UCSD-AML1 (cell line): ENCODE measurements around the gene FAM3C.
"Not testable (repeated sequence)": the region's sequence is repeated elsewhere in the genome, so short reads cannot be mapped to it uniquely, and the experiment has no call there.

Experiments
- DNase-seq: peaks from one replicate; lab custom pipeline; 2025; ENCODE audit not compliant: unreplicated experiment; lab: John Stamatoyannopoulos, UW

The FAM3C gene

GRCh38 chr7:121395961-121396757, at the start of gene FAM3C:
Gene FAM3C, minus strand, starts transcription at chr7:121396308. Its CDS starts 13,339 bp downstream, at chr7:121382969.
- DNase-seq = peak; percentile 88

GRCh38 chr7:121442845-121443244, 46.7 kb upstream of the FAM3C start:
- no peak for DNase-seq

GRCh38 chr7:121440857-121441503, 44.9 kb upstream of the FAM3C start:
- no peak for DNase-seq

- peak; percentile 10 for DNase-seq
These were observed 42.2 kb upstream of the FAM3C start for GRCh38 chr7:121438043-121438955.

- DNase-seq = no peak
These were observed 41.4 kb upstream of the FAM3C start for GRCh38 chr7:121437470-121437869.

GRCh38 chr7:121436688-121437087, 40.6 kb upstream of the FAM3C start:
- no peak for DNase-seq

- DNase-seq = no peak
These were observed 40.0 kb upstream of the FAM3C start for GRCh38 chr7:121436136-121436535.

GRCh38 chr7:121433775-121434174, 37.7 kb upstream of the FAM3C start:
- no peak for DNase-seq

GRCh38 chr7:121432486-121432885, 36.4 kb upstream of the FAM3C start:
- not testable (repeated sequence) for DNase-seq

GRCh38 chr7:121431996-121432395, 35.9 kb upstream of the FAM3C start:
- DNase-seq = no peak

- no peak for DNase-seq
These were observed 35.4 kb upstream of the FAM3C start for GRCh38 chr7:121431389-121431995.

GRCh38 chr7:121430558-121430957, 34.5 kb upstream of the FAM3C start:
- no peak for DNase-seq

GRCh38 chr7:121429798-121430197, 33.7 kb upstream of the FAM3C start:
- no peak for DNase-seq

GRCh38 chr7:121428855-121429489, 32.9 kb upstream of the FAM3C start:
- no peak for DNase-seq

- DNase-seq = not testable (repeated sequence)
These were observed 25.6 kb upstream of the FAM3C start for GRCh38 chr7:121421743-121422142.

GRCh38 chr7:121420976-121421375, 24.9 kb upstream of the FAM3C start:
- no peak for DNase-seq

- DNase-seq = no peak
These were observed 23.4 kb upstream of the FAM3C start for GRCh38 chr7:121419201-121420148.

- DNase-seq = no peak
These were observed 20.4 kb upstream of the FAM3C start for GRCh38 chr7:121416533-121416932.

- DNase-seq = no peak
These were observed 18.3 kb upstream of the FAM3C start for GRCh38 chr7:121414436-121414835.
